ENCODE measurements around the gene ADGRF3. TPM values are rescaled to one million over a fixed set of nuclear protein-coding genes. Genes with fewer than 3 reads are reported as not detected.

The ADGRF3 gene
- total and polyA plus RNA-seq, 8 donors: 0.28 to 1.4 (median 0.67) TPM

- Histone ChIP-seq H3K4me3 (no peak overlapping the region), H3K27me3 (no peaks in the 10 kb centered on the region), H3K27ac (no peak overlapping the region), H3K9me3 (no peaks in the 10 kb centered on the region), H3K4me1 (peaks cover 0 to 4% (median 0%) of the 10 kb centered on the region in 3 donors), H3K36me3 (peaks cover 0 to 4% (median 0%) of the 10 kb centered on the region in 3 donors)
- FAIRE-seq (no peak), ATAC-seq (no peak), DNase-seq (no peak)
- no peak for TF ChIP-seq CTCF (IDR thresholded peaks at IDR 0.05)
- WGBS, 2 donors: 90 to 95% methylated on average over 5 of the region's 5 CpGs
- intact Hi-C loops (cut with DNase I): no loop called here
Measured at GRCh38 chr2:26366957-26367356, 20.4 kb upstream of the ADGRF3 start.

- H3K36me3 ChIP-seq: peaks cover 0 to 4% (median 0%) of the 10 kb centered on the region in 3 donors
- DNase-seq (no peak), ATAC-seq (no peak), FAIRE-seq (no peak)
- H3K4me3 ChIP-seq: no peak overlapping the region
- WGBS, 2 donors: 90 to 93% methylated on average over 4 of the region's 4 CpGs
- intact Hi-C loops (cut with DNase I): no loop called here
- no peaks in the 10 kb centered on the region for H3K9me3 ChIP-seq
- TF ChIP-seq CTCF (IDR thresholded peaks at IDR 0.05): no peak
- H3K27ac ChIP-seq: no peak overlapping the region
- H3K27me3 ChIP-seq: no peaks in the 10 kb centered on the region
- H3K4me1 ChIP-seq: peaks cover 5 to 13% (median 8%) of the 10 kb centered on the region in 3 donors
Measured at GRCh38 chr2:26364669-26365068, 18.1 kb upstream of the ADGRF3 start.

GRCh38 chr2:26363958-26364357, 17.4 kb upstream of the ADGRF3 start:
- FAIRE-seq (no peak), ATAC-seq (no peak), DNase-seq (no peak)
- intact Hi-C loops (cut with DNase I): no loop called here
- Histone ChIP-seq H3K4me3 (no peak overlapping the region), H3K27me3 (no peaks in the 10 kb centered on the region), H3K27ac (no peak overlapping the region), H3K36me3 (peaks cover 0 to 4% (median 0%) of the 10 kb centered on the region in 3 donors), H3K4me1 (peaks cover 6 to 16% (median 11%) of the 10 kb centered on the region in 3 donors), H3K9me3 (no peaks in the 10 kb centered on the region)
- WGBS, 2 donors: 78 to 94% methylated on average over 3 of the region's 3 CpGs
- no peak for TF ChIP-seq CTCF (IDR thresholded peaks at IDR 0.05)

- intact Hi-C loops (cut with DNase I): no loop called here
- 69 to 76% methylated on average over 4 of the region's 4 CpGs for WGBS, 2 donors
- H3K27me3 ChIP-seq: no peaks in the 10 kb centered on the region
- FAIRE-seq: no peak
- ATAC-seq: peak in 1 of 4 donors; percentile 27
- no peak for DNase-seq
- TF ChIP-seq CTCF (IDR thresholded peaks at IDR 0.05): no peak
- no peaks in the 10 kb centered on the region for H3K9me3 ChIP-seq
- no peak overlapping the region for H3K27ac ChIP-seq
- H3K4me3 ChIP-seq: no peak overlapping the region
- peaks cover 6 to 16% (median 11%) of the 10 kb centered on the region in 3 donors for H3K4me1 ChIP-seq
- peaks cover 0 to 4% (median 0%) of the 10 kb centered on the region in 3 donors for H3K36me3 ChIP-seq
Measured at GRCh38 chr2:26363323-26363722, 16.7 kb upstream of the ADGRF3 start.

- no peaks in the 10 kb centered on the region for H3K36me3 ChIP-seq
- H3K27me3 ChIP-seq: no peaks in the 10 kb centered on the region
- no peaks in the 10 kb centered on the region for H3K9me3 ChIP-seq
- DNase-seq (no peak), FAIRE-seq (no peak), ATAC-seq (peak; percentile 76 to 94 (median 85))
- no peak overlapping the region for H3K4me3 ChIP-seq
- no peak for TF ChIP-seq CTCF (IDR thresholded peaks at IDR 0.05)
- peaks cover 6 to 16% (median 11%) of the 10 kb centered on the region in 3 donors for H3K4me1 ChIP-seq
- H3K27ac ChIP-seq: no peak overlapping the region
- intact Hi-C loops (cut with DNase I): no loop called here
- WGBS, 2 donors: 28 to 30% methylated on average over 4 of the region's 4 CpGs
Measured at GRCh38 chr2:26359886-26360473, 13.4 kb upstream of the ADGRF3 start.

Measured in pancreas (tissue), 10 donors.